Gastroesophageal sphincter (tissue), 4 donors: ENCODE measurements around the gene DNAJC25. TPM values are rescaled to one million over a fixed set of nuclear protein-coding genes. Genes with fewer than 3 reads are reported as not detected.

Source experiments
- ATAC-seq: fragments of 150-250 bp; one replicate; pipeline ENCODE4 v1.9.1; 2016; ENCODE audit warnings: mild to moderate bottlenecking, moderate library complexity
- H3K27ac ChIP-seq, 4 donors: fragments of 200-600 bp; sonication (generic) in 3 of 4; 1 replicate in 3 of 4; 2 replicates in 1 of 4; pipeline ENCODE4 v1.5.1; 2016 to 2019
- H3K27me3 ChIP-seq: fragments of 200-600 bp; sonication (generic); one replicate; pipeline ENCODE4 v1.5.1; 2019
- H3K36me3 ChIP-seq, 2 donors: fragments of 200-600 bp; sonication (generic); one replicate each; pipeline ENCODE4 v1.5.1; 2019; ENCODE audit warnings: control low read depth in 1 of 2
- H3K4me1 ChIP-seq, 3 donors: fragments of 200-600 bp; sonication (generic); 1 replicate in 2 of 3; 2 replicates in 1 of 3; pipeline ENCODE4 v1.5.1; 2016 to 2019; ENCODE audit warnings: control low read depth in 2 of 3
- H3K4me3 ChIP-seq, 2 donors: fragments of 200-600 bp; sonication (generic); one replicate each; pipeline ENCODE4 v1.5.1; 2019; ENCODE audit warnings: mild to moderate bottlenecking in 1 of 2, moderate library complexity in 1 of 2
- H3K9me3 ChIP-seq, 3 donors: fragments of 200-600 bp; sonication (generic); one replicate each; pipeline ENCODE4 v1.5.1; 2017 to 2019; ENCODE audit warnings: control low read depth in 2 of 3
- CTCF ChIP-seq, 4 experiments: fragments of 200-600 bp in 2 of 4; fragments of 450-650 bp in 2 of 4; sonication (generic) in 1 of 4; IDR thresholded peaks; one replicate each; pipeline ENCODE4 v1.5.1; 2017 to 2019; ENCODE audit warnings: antibody characterized with exemption in 4 of 4, mild to moderate bottlenecking in 2 of 4, moderate library complexity in 2 of 4
- EP300 ChIP-seq: sonication (generic); formaldehyde crosslinking; IDR thresholded peaks from one replicate; pipeline ENCODE4 v1.6.1; 2017; ENCODE audit warnings: antibody characterized with exemption, mild to moderate bottlenecking
- POLR2A ChIP-seq, 2 donors: fragments of 450-650 bp; IDR thresholded peaks; one replicate each; pipeline ENCODE4 v1.6.1; 2017; ENCODE audit warnings: antibody characterized with exemption in 2 of 2, mild to moderate bottlenecking in 2 of 2, moderate library complexity in 1 of 2
- POLR2AphosphoS5 ChIP-seq: sonication (generic); formaldehyde crosslinking; IDR thresholded peaks from one replicate; pipeline ENCODE4 v1.6.1; 2017; ENCODE audit warnings: antibody characterized with exemption
- whole genome bisulfite sequencing, 2 donors: methylation state at CpG; one replicate each; pipeline ENCODE4 v1.1.5; 2018; ENCODE audit warnings: low coverage in 1 of 2; 5-methylcytosine and 5-hydroxymethylcytosine counted together
- total RNA-seq, 4 donors: library from RNA; depleted of rRNA; stranded (reverse); fragments of >200 nt; gene quantifications; one replicate each; pipeline ENCODE4 v1.1.0, GENCODE V29; 2016

The DNAJC25 gene
- total RNA-seq, 4 donors from 2014 or later: 7.9 to 9.9 (median 9.2) TPM

GRCh38 chr9:111601237-111602018 lies 29.7 kb upstream of the DNAJC25 start:
- peaks cover 0 to 7% of the 10 kb centered on the region in 2 donors for H3K36me3 ChIP-seq
- H3K27me3 ChIP-seq: no peaks in the 10 kb centered on the region
- peaks cover 0 to 33% (median 0%) of the 10 kb centered on the region in 3 donors for H3K4me1 ChIP-seq
- WGBS, 2 donors: 69 to 79% methylated on average over 8 to 10 of the region's 10 CpGs
- ATAC-seq: no peak
- no peak for TF ChIP-seq CTCF (IDR thresholded peaks at IDR 0.05)
- TF ChIP-seq EP300: no peak
- TF ChIP-seq POLR2A (IDR thresholded peaks at IDR 0.05): no peak
- TF ChIP-seq POLR2AphosphoS5: no peak
- no peak overlapping the region for H3K4me3 ChIP-seq
- no peak overlapping the region for H3K27ac ChIP-seq
- H3K9me3 ChIP-seq: no peaks in the 10 kb centered on the region

DNA sequence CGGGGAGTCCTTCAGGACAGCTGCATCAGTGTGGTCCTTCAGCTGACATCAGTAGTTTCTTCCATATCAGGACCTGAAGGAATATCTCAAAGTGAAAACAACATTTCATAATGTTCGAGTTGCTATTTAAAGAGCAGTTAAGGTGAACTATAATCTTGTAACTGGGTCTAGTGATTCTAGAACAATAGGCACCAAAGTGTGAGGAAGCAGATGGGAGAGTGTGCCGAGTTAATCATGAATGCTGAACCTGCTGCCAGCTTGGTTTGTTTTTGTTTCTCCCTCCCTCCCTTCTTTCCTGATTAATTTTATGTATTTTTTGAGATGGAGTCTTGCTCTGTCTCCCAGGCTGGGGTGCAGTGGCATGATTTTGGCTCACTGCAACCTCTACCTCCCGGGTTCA lies 28.1 kb upstream of the DNAJC25 start:
- Histone ChIP-seq H3K4me1 (peaks cover 0 to 19% (median 0%) of the 10 kb centered on the region in 3 donors), H3K36me3 (no peaks in the 10 kb centered on the region), H3K27ac (no peak overlapping the region), H3K9me3 (no peaks in the 10 kb centered on the region), H3K4me3 (no peak overlapping the region), H3K27me3 (peaks cover 11% of the 10 kb centered on the region)
- 74 to 82% methylated on average over 3 of the region's 4 CpGs for WGBS, 2 donors
- no peak for TF ChIP-seq POLR2AphosphoS5
- no peak for TF ChIP-seq EP300
- TF ChIP-seq POLR2A (IDR thresholded peaks at IDR 0.05): no peak
- TF ChIP-seq CTCF (IDR thresholded peaks at IDR 0.05): no peak
- no peak for ATAC-seq

DNA sequence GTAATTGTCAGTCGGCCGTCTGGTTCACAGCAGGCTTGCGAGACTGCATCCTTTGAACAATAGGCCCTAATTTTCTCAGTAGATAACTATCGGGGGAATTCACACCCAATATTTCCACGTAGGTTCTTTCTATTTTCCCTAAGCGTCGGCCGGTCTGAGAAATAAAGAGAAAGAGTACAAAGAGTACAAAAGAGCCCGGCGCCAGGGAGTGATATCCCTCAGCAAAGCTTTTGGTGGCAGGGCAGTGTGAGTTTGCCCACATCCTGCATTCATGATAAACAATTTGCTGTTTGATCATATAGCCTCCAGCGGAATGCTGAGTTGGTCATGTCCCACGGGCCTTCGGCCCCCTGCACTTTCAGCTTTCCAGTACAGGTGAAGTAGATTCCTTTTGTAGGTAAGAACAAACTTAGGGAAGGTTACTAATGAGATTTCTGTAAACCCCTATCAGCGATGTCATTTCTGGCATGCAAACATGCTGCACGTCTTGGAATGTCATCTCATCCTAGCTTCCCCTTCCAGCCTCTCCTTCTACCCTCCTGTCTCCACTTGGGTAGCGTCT lies 27.0 kb upstream of the DNAJC25 start:
- peaks cover 22% of the 10 kb centered on the region for H3K27me3 ChIP-seq
- no peaks in the 10 kb centered on the region for H3K9me3 ChIP-seq
- H3K36me3 ChIP-seq: no peaks in the 10 kb centered on the region
- no peak for TF ChIP-seq EP300
- no peak for TF ChIP-seq CTCF (IDR thresholded peaks at IDR 0.05)
- TF ChIP-seq POLR2AphosphoS5: no peak
- TF ChIP-seq POLR2A (IDR thresholded peaks at IDR 0.05): no peak
- H3K4me3 ChIP-seq: no peak overlapping the region
- ATAC-seq: no peak
- no peak overlapping the region for H3K27ac ChIP-seq
- H3K4me1 ChIP-seq: peaks cover 0 to 8% (median 0%) of the 10 kb centered on the region in 3 donors
- 81 to 84% methylated on average over 11 to 16 of the region's 16 CpGs for WGBS, 2 donors

DNA sequence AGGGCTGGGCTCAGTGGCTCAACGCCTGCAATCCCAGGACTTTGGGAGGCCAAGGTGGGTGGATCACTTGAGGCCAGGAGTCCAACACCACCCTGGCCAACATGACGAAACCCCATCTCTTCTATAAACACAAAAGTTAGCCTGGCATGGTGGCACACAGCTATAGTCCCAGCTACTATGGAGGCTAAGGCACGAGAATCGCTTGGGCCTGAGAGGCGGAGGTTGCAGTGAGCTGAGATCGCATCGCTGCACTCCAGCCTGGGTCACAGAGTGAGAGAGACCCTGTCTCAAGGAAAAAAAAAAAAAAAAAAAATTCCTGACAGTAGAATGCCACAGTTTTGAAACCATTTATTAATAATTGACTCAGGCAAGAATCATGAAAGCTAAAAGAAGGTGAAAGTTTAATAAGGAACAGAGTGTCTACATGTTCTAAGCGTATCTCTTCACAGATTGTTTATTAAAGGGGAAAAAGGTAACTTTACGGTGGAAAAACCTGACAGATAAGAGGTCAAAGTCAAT lies 26.0 kb upstream of the DNAJC25 start:
- Histone ChIP-seq H3K9me3 (no peaks in the 10 kb centered on the region), H3K36me3 (no peaks in the 10 kb centered on the region), H3K4me1 (peaks cover 0 to 1% (median 0%) of the 10 kb centered on the region in 3 donors), H3K27ac (no peak overlapping the region), H3K27me3 (peaks cover 31% of the 10 kb centered on the region), H3K4me3 (no peak overlapping the region)
- ATAC-seq: no peak
- WGBS, 2 donors: 67 to 82% methylated on average over 2 to 6 of the region's 9 CpGs
- TF ChIP-seq CTCF (IDR thresholded peaks at IDR 0.05) (no peak), EP300 (no peak), POLR2A (IDR thresholded peaks at IDR 0.05) (no peak), POLR2AphosphoS5 (no peak)

DNA sequence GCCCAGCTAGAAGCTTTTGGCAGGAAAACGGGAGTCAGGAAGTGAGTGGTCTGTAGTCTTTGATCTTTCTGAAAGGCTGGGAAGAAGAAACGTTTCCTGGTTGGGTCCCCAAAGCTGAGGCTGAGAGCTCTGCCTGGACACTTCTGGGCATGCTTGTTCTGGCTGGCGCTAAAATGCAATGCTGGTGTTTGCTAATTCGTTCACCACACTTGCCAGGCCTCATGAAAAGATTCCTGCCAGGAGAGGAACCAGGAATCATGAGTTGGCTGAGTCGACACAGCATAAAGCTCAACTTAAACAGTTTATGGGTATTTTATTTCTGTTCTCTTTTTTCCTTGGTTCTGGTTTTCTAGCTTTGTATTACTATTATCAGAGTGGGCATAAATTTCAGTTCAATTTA lies 21.0 kb upstream of the DNAJC25 start:
- Histone ChIP-seq H3K27ac (no peak overlapping the region), H3K4me1 (no peaks in the 10 kb centered on the region), H3K36me3 (no peaks in the 10 kb centered on the region), H3K9me3 (no peaks in the 10 kb centered on the region), H3K27me3 (peaks cover 62% of the 10 kb centered on the region), H3K4me3 (no peak overlapping the region)
- 55 to 69% methylated on average over 4 to 5 of the region's 5 CpGs for WGBS, 2 donors
- no peak for TF ChIP-seq POLR2AphosphoS5
- ATAC-seq: no peak
